ENCODE measurements around the gene GSG1L.

Gene GSG1L

GRCh38 chr16:28096983-28097899 is 33.7 kb upstream of the GSG1L start:
- Histone ChIP-seq H3K9me3 (replicated peaks in 1 of 11) (no peaks in the 10 kb centered on the region), H3K4me2 (no peak overlapping the region), H3K4me3 (no peak overlapping the region), H3K36me3 (peaks cover 61 to 99% (median 67%) of the 10 kb centered on the region in 11 experiments), H3K27ac (no peak overlapping the region), H3K27me3 (no peaks in the 10 kb centered on the region), H3K9ac (no peak overlapping the region), H3K4me1 (no peaks in the 10 kb centered on the region), H4K20me1 (peaks cover 14 to 99% (median 50%) of the 10 kb centered on the region in 11 experiments; a peak in 21 of 22 replicates)
- TF ChIP-seq Cebpa-rat (IDR thresholded peaks at IDR 0.05): no peak

- no peak for TF ChIP-seq Cebpa-rat (IDR thresholded peaks at IDR 0.05)
- H3K9ac ChIP-seq: no peak overlapping the region; a peak in 1 of 22 replicates
- H3K36me3 ChIP-seq: peaks cover 22 to 74% (median 28%) of the 10 kb centered on the region in 11 experiments
- H3K27me3 ChIP-seq: no peaks in the 10 kb centered on the region
- no peak overlapping the region for H3K27ac ChIP-seq
- peaks cover 0 to 6% (median 0%) of the 10 kb centered on the region in 10 experiments; a peak in 2 of 20 replicates for H3K4me1 ChIP-seq
- no peak overlapping the region for H3K4me2 ChIP-seq
- peaks cover 4 to 80% (median 28%) of the 10 kb centered on the region in 11 experiments; a peak in 21 of 22 replicates for H4K20me1 ChIP-seq
- H3K4me3 ChIP-seq: no peak overlapping the region
- no peaks in the 10 kb centered on the region for H3K9me3 ChIP-seq (replicated peaks in 1 of 11)
Measured at GRCh38 chr16:28093385-28093725, 29.8 kb upstream of the GSG1L start.

- no peak for TF ChIP-seq Cebpa-rat (IDR thresholded peaks at IDR 0.05)
- Histone ChIP-seq H3K9me3 (replicated peaks in 1 of 11) (no peaks in the 10 kb centered on the region), H3K9ac (no peak overlapping the region), H3K4me2 (no peak overlapping the region), H3K4me3 (no peak overlapping the region), H3K27me3 (no peaks in the 10 kb centered on the region), H3K4me1 (peaks cover 0 to 6% (median 0%) of the 10 kb centered on the region in 10 experiments; a peak in 2 of 20 replicates), H3K36me3 (peaks cover 17 to 69% (median 23%) of the 10 kb centered on the region in 11 experiments), H3K27ac (no peak overlapping the region), H4K20me1 (peaks cover 0 to 80% (median 23%) of the 10 kb centered on the region in 11 experiments; a peak in 19 of 22 replicates)
Measured at GRCh38 chr16:28092721-28093384, 29.3 kb upstream of the GSG1L start.

- peaks cover 0 to 81% (median 12%) of the 10 kb centered on the region in 11 experiments; a peak in 17 of 22 replicates for H4K20me1 ChIP-seq
- H3K9me3 ChIP-seq (replicated peaks in 1 of 11): no peaks in the 10 kb centered on the region
- no peak for TF ChIP-seq Cebpa-rat (IDR thresholded peaks at IDR 0.05)
- peaks cover 8 to 58% (median 12%) of the 10 kb centered on the region in 11 experiments; a peak in 21 of 22 replicates for H3K36me3 ChIP-seq
- H3K27me3 ChIP-seq: no peaks in the 10 kb centered on the region
- no peak overlapping the region for H3K4me2 ChIP-seq
- peaks cover 0 to 6% (median 0%) of the 10 kb centered on the region in 10 experiments; a peak in 3 of 20 replicates for H3K4me1 ChIP-seq
- no peak overlapping the region for H3K9ac ChIP-seq
- no peak overlapping the region for H3K27ac ChIP-seq
- no peak overlapping the region for H3K4me3 ChIP-seq
Measured at GRCh38 chr16:28091656-28092055, 28.1 kb upstream of the GSG1L start.

GRCh38 chr16:28090646-28091377 is 27.3 kb upstream of the GSG1L start:
- peaks cover 0 to 6% (median 0%) of the 10 kb centered on the region in 10 experiments; a peak in 3 of 20 replicates for H3K4me1 ChIP-seq
- H3K9ac ChIP-seq: no peak overlapping the region
- H3K27ac ChIP-seq: no peak overlapping the region
- H3K27me3 ChIP-seq: no peaks in the 10 kb centered on the region
- no peak overlapping the region for H3K4me2 ChIP-seq
- peaks cover 0 to 77% (median 11%) of the 10 kb centered on the region in 11 experiments; a peak in 16 of 22 replicates for H4K20me1 ChIP-seq
- no peak overlapping the region for H3K4me3 ChIP-seq
- H3K9me3 ChIP-seq (replicated peaks in 1 of 11): no peaks in the 10 kb centered on the region
- TF ChIP-seq Cebpa-rat (IDR thresholded peaks at IDR 0.05): no peak
- peaks cover under 1 to 50% (median 5%) of the 10 kb centered on the region in 11 experiments; a peak in 11 of 22 replicates for H3K36me3 ChIP-seq

DNA sequence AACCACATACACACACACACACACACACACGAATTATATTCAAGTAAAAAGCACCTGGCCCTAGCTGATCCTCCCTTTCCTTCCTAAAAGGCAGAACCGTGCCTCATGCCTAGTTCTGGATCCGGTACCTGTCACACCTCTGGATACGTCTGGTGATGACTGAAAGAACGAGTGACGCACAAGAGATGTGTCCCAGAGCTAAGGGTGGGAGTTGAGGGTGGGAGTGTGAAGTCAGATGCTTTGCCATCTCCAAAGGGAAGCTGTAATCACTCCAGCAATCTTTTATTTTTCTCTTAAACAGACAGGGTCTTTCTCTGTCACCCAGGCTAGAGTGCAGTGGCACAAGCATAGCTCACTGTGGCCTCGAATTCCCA is 26.5 kb upstream of the GSG1L start:
- no peak overlapping the region for H3K27ac ChIP-seq
- H3K27me3 ChIP-seq: no peaks in the 10 kb centered on the region
- peaks cover 0 to 69% (median 11%) of the 10 kb centered on the region in 11 experiments; a peak in 16 of 22 replicates for H4K20me1 ChIP-seq
- H3K4me1 ChIP-seq: peaks cover 0 to 6% (median 0%) of the 10 kb centered on the region in 10 experiments; a peak in 3 of 20 replicates
- H3K4me2 ChIP-seq: no peak overlapping the region
- peaks cover 0 to 41% (median 5%) of the 10 kb centered on the region in 11 experiments; a peak in 6 of 22 replicates for H3K36me3 ChIP-seq
- H3K9me3 ChIP-seq (replicated peaks in 1 of 11): no peaks in the 10 kb centered on the region
- no peak overlapping the region for H3K9ac ChIP-seq
- no peak overlapping the region for H3K4me3 ChIP-seq
- no peak for TF ChIP-seq Cebpa-rat (IDR thresholded peaks at IDR 0.05)

DNA sequence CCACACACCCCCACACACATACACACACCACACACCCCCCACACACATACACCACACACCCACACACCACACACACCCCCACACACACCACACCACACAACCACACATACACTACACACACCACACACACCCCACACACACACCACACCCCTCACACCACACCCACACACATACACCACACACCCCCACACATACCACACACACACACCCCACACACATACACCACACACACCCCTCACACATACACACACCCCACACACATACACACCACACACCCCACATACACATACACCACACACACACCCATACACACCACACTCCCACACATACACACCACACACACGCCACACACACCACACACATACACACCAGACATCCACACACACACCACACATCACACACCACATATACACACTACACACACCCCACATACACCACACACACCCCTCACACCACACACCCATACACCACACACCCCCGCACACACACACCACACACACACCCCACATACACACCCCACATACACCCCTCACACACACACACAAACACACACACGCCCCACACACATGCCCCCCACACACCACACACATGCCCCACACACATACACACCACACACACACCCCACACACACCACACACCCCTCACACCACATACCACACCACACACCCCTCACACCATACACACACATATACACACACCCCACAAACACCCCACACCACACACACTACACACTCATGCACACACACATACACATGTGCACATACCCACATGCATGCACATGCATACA is 25.9 kb upstream of the GSG1L start:
- Histone ChIP-seq H3K27me3 (no peaks in the 10 kb centered on the region), H4K20me1 (peaks cover 0 to 65% (median 11%) of the 10 kb centered on the region in 11 experiments; a peak in 15 of 22 replicates), H3K27ac (no peak overlapping the region), H3K36me3 (peaks cover 0 to 36% (median 5%) of the 10 kb centered on the region in 11 experiments; a peak in 6 of 22 replicates), H3K4me2 (no peak overlapping the region), H3K4me1 (peaks cover 0 to 6% (median 0%) of the 10 kb centered on the region in 10 experiments; a peak in 3 of 20 replicates), H3K9ac (no peak overlapping the region), H3K9me3 (replicated peaks in 1 of 11) (no peaks in the 10 kb centered on the region), H3K4me3 (no peak overlapping the region)
- no peak for TF ChIP-seq Cebpa-rat (IDR thresholded peaks at IDR 0.05)

Data from BLaER1 treated with 17β-estradiol and CSF1 and Interleukin-3, amounts not matched to agents 10 nM and 100 nM (cell line).